ENCODE data around the gene KXD1.

The KXD1 gene

DNA sequence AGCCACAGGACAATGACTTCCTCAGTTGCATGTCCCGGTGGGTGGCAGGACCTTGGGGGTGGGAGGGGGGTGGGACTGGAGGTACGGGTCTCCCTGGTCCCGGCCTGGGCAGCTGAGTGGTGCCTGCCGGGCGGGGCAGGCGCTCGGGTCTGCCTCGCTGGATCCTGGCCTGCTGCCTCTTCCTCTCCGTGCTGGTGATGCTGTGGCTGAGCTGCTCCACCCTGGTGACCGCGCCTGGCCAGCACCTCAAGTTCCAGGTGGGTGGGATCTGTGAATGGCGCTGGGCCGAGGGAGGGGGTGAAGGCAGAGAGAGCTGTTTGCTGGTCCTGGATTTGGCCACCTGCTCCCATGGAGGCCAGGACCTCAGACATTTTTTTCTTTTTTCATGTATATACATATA lies 60.6 kb downstream of the KXD1 start:
- DNase-seq: no peak

Measured in stimulated activated CD4-positive, alpha-beta T cell treated with anti-CD3 and anti-CD28 coated beads, Interleukin-2, amount 100 ng/mL, for 48 hours (primary cell).